K562 (cell line): ENCODE measurements around the gene LRRC49. TPM values are rescaled to one million over a fixed set of nuclear protein-coding genes. Genes with fewer than 3 reads are reported as not detected.

ENCODE experiments used
- ATAC-seq: fragments of 200-7000 bp; cut with Tn5 transposase; 3 replicates; pipeline ENCODE4 v1.9.1; 2020; ENCODE audit warnings: moderate library complexity
- BruUV-seq: library from RNA; stranded (reverse); fragments of 400-500 nt; replicated peaks from 2 replicates; lab custom pipeline; 2021; lab: Mats Ljungman, UMichigan
- CTCF ChIA-PET: fragments of 300-600 bp; formaldehyde crosslinking; extraction: SDS; loops from one replicate; lab custom pipeline; 2021; ENCODE audit warnings: low intra/inter-chr PET ratio; lab: Yijun Ruan, JAX
- POLR2A ChIA-PET: fragments of 300-600, 350-650 bp; sonication (Branson Sonifier 250); formaldehyde crosslinking; extraction: SDS; loops from one replicate; lab custom pipeline; 2021; ENCODE audit warnings: antibody characterized with exemption, inconsistent platforms; lab: Yijun Ruan, JAX
- DNase-seq, 4 experiments: peaks; one replicate each; pipeline versions ENCODE4 v3.0.0 to v3.0.0-alpha.2; 2011 to 2018; ENCODE audit warnings: low spot score in 3 of 4, mixed read lengths in 3 of 4; ENCODE audit errors: extremely low read depth in 1 of 4
- FAIRE-seq: peaks from 2 replicates; lab custom pipeline; 2011; peaks lifted over from hg19 to GRCh38; lab: Jason Lieb, UNC
- H2AFZ ChIP-seq: 2 replicates; pipeline ENCODE4 v1.6.0; 2011; ENCODE audit warnings: low read depth, low read length, control low read depth, inconsistent platforms
- H3K27ac ChIP-seq: fragments of 200-600 bp; 3 replicates; pipeline ENCODE4 v1.8.0; 2011; ENCODE audit warnings: low read depth, mild to moderate bottlenecking, control low read depth, inconsistent platforms, low read length, moderate library complexity, mixed read lengths; ENCODE audit errors: extremely low read depth
- H3K27me3 ChIP-seq, 2 experiments: fragments of 300-600 bp in 1 of 2; 2 replicates in 1 of 2; 3 replicates in 1 of 2; pipeline versions ENCODE4 v1.6.0 to v1.8.0; 2011; ENCODE audit warnings: inconsistent platforms in 2 of 2, low read length in 2 of 2, mild to moderate bottlenecking in 1 of 2, mixed read lengths in 1 of 2, moderate library complexity in 1 of 2; ENCODE audit not compliant: control insufficient read depth in 2 of 2, insufficient read depth in 2 of 2
- H3K36me3 ChIP-seq: fragments of 300-600 bp; 3 replicates; pipeline ENCODE4 v1.8.0; 2011; ENCODE audit warnings: mild to moderate bottlenecking, low read length, inconsistent platforms; ENCODE audit not compliant: control insufficient read depth, insufficient read depth
- H3K4me1 ChIP-seq, 2 experiments: fragments of 200-600 bp in 1 of 2; replicated peaks in 1 of 2; 2 replicates in 1 of 2; 3 replicates in 1 of 2; pipeline versions ENCODE4 v1.5.1 to v1.8.0; 2011; ENCODE audit warnings: inconsistent platforms in 2 of 2, low read length in 2 of 2, mild to moderate bottlenecking in 1 of 2, mixed read lengths in 1 of 2, moderate library complexity in 1 of 2; ENCODE audit not compliant: control insufficient read depth in 2 of 2, insufficient read depth in 2 of 2
- H3K4me2 ChIP-seq: 2 replicates; pipeline ENCODE4 v1.6.1; 2011; ENCODE audit warnings: low read length, control low read depth, inconsistent platforms, mixed read lengths; ENCODE audit not compliant: insufficient read depth
- H3K4me3 ChIP-seq: fragments of 200-600 bp; sonication (generic), shearing (Covaris generic); 2 replicates; pipeline ENCODE4 v1.5.1; 2016; ENCODE audit warnings: control low read depth, inconsistent platforms
- H3K79me2 ChIP-seq: fragments of 200-600 bp; 3 replicates; pipeline ENCODE4 v1.8.0; 2011; ENCODE audit warnings: low read length, inconsistent platforms; ENCODE audit not compliant: control insufficient read depth, insufficient read depth
- H3K9ac ChIP-seq, 2 experiments: 2 replicates each; pipeline versions ENCODE4 v1.6.0 to v1.6.1; 2011; ENCODE audit warnings: low read depth in 2 of 2, low read length in 2 of 2, control low read depth in 1 of 2, inconsistent platforms in 1 of 2, mild to moderate bottlenecking in 1 of 2, mixed read lengths in 1 of 2; ENCODE audit not compliant: insufficient read depth in 1 of 2
- H3K9me1 ChIP-seq: one replicate; pipeline ENCODE4 v1.6.0; 2011; ENCODE audit warnings: inconsistent platforms, mild to moderate bottlenecking, low read length, moderate library complexity; ENCODE audit not compliant: control insufficient read depth, insufficient read depth
- H3K9me3 ChIP-seq: replicated peaks from 2 replicates; pipeline ENCODE4 v1.5.1; 2011; ENCODE audit warnings: low read depth, low read length, inconsistent platforms; ENCODE audit not compliant: control insufficient read depth, insufficient read depth
- H4K20me1 ChIP-seq: replicated peaks from 2 replicates; pipeline ENCODE4 v1.6.1; 2011; ENCODE audit warnings: low read length, inconsistent platforms, mixed read lengths; ENCODE audit not compliant: control insufficient read depth, insufficient read depth
- ADNP ChIP-seq: fragments of 200-800 bp; sonication (Bioruptor generic); IDR thresholded peaks from 2 replicates; pipeline ENCODE4 v1.6.1; 2016; ENCODE audit warnings: missing genetic modification characterization, missing compliant biosample characterization
- BMI1 ChIP-seq: fragments of 150-350 bp; IDR thresholded peaks from 2 replicates; pipeline ENCODE4 v1.6.1; 2014; ENCODE audit warnings: low read length
- CREM ChIP-seq: IDR thresholded peaks from 2 replicates; pipeline ENCODE4 v1.6.1; 2014; ENCODE audit warnings: antibody characterized with exemption, low read depth
- E2F8 ChIP-seq: fragments of 450-650 bp; IDR thresholded peaks from 2 replicates; pipeline ENCODE4 v1.7.1; 2018; ENCODE audit warnings: mild to moderate bottlenecking, low read depth; ENCODE audit not compliant: partially characterized antibody
- NR3C1 ChIP-seq: sonication (generic); formaldehyde crosslinking; IDR thresholded peaks from 2 replicates; pipeline ENCODE4 v1.8.1; 2022; ENCODE audit warnings: missing genetic modification reagents
- NUFIP1 ChIP-seq: fragments of 450-650 bp; IDR thresholded peaks from 2 replicates; pipeline ENCODE4 v1.6.1; 2018; ENCODE audit not compliant: partially characterized antibody
- STAT6 ChIP-seq: sonication (generic); formaldehyde crosslinking; IDR thresholded peaks from 2 replicates; pipeline ENCODE4 v1.8.1; 2023; ENCODE audit warnings: mild to moderate bottlenecking, missing genetic modification reagents
- ZBED1 ChIP-seq: IDR thresholded peaks from 2 replicates; pipeline ENCODE4 v1.6.1; 2014
- ZKSCAN1 ChIP-seq: fragments of 150-350 bp; IDR thresholded peaks from 2 replicates; pipeline ENCODE4 v1.6.1; 2016; ENCODE audit warnings: low read depth, low read length
- ZNF507 ChIP-seq: conservative IDR thresholded peaks from 2 replicates; pipeline ENCODE4 v1.6.1; 2017; ENCODE audit warnings: missing genetic modification characterization, missing compliant biosample characterization
- ZNF586 ChIP-seq: fragments of 450-650 bp; formaldehyde crosslinking; conservative IDR thresholded peaks from 2 replicates; pipeline ENCODE4 v1.4.0; 2020; ENCODE audit warnings: mild to moderate bottlenecking, moderate library complexity
- ZNF766 ChIP-seq: fragments of 200-800 bp; sonication (Bioruptor generic); conservative IDR thresholded peaks from 2 replicates; pipeline ENCODE4 v1.6.1; 2016; ENCODE audit warnings: missing genetic modification characterization, missing compliant biosample characterization
- WGBS: fragments of 100-300 bp; shearing (Covaris generic); methylation state at CpG from one replicate; pipeline ENCODE4 v1.1.6; 2016; ENCODE audit warnings: low coverage, mixed read lengths; ENCODE audit not compliant: insufficient coverage; ENCODE audit errors: missing lambda C conversion rate; 5-methylcytosine and 5-hydroxymethylcytosine counted together
- in situ Hi-C: fragments of 300-500 bp; cut with MboI; formaldehyde crosslinking; loops from 4 replicates; pipeline ENCODE4 v1.15.0; 2018; ENCODE audit warnings: inconsistent platforms, mixed read lengths
- intact Hi-C: fragments of 100-400 bp; cut with micrococcal nuclease; formaldehyde crosslinking; loops from 2 replicates; pipeline ENCODE4 v1.14.2; 2022
- polyA plus RNA-seq, 8 experiments: library from polyadenylated mRNA; depleted of rRNA in 4 of 8; stranded (reverse) in 5 of 8; unstranded in 3 of 8; fragments of >200 nt; fragmentation: Nextera tagmentation in 2 of 8; fragmentation: Illumina TruSeq in 1 of 8; extraction: Ambion mirVana in 2 of 8; extraction: Trizol in 1 of 8; gene quantifications; 2 replicates each; pipeline versions ENCODE4 v1.2.1 to v1.2.3, GENCODE V29; 2011 to 2014; ENCODE audit warnings: inconsistent platforms in 1 of 8, missing spikeins in 1 of 8
- total RNA-seq, 7 experiments: library from RNA; depleted of rRNA in 6 of 7; stranded (reverse); fragments of >200 nt in 6 of 7; fragmentation: Illumina TruSeq in 2 of 7; extraction: Trizol in 2 of 7; gene quantifications; 2 replicates each; pipeline versions ENCODE4 v1.2.1 to v1.2.3, GENCODE V29; 2011 to 2021; ENCODE audit warnings: low replicate concordance in 1 of 7

LRRC49 gene
- total and polyA plus RNA-seq, 9 of the 15 experiments (the other 6 are each of a cell fraction or from before 2014, with no cell fraction given), result 0.32 TPM; not detected in 8

- in situ Hi-C loops, result no loop called here
- H3K9ac ChIP-seq, result no peak overlapping the region
- intact Hi-C loops, result no loop called here
- 0% methylated on average over 1 of the region's 1 CpG for WGBS
- H2AFZ ChIP-seq, result no peak overlapping the region
- H4K20me1 ChIP-seq, result no peaks in the 10 kb centered on the region
- BruUV-seq, result no TSS peak
- H3K4me3 ChIP-seq, result no peak overlapping the region
- no peaks in the 10 kb centered on the region for H3K4me1 ChIP-seq
- no peak for ATAC-seq
- no peaks in the 10 kb centered on the region for H3K36me3 ChIP-seq
- H3K9me1 ChIP-seq, result no peaks in the 10 kb centered on the region
- H3K27ac ChIP-seq, result no peak overlapping the region
- TF ChIP-seq ZKSCAN1 (no peak), NR3C1 (no peak), STAT6 (CRISPR knock-in tag) (no peak)
- no peak overlapping the region for H3K4me2 ChIP-seq
- POLR2A ChIA-PET, result no interaction called here
- no peak for FAIRE-seq
- CTCF ChIA-PET, result no interaction called here
- DNase-seq, result no peak
- H3K27me3 ChIP-seq, result no peaks in the 10 kb centered on the region
- H3K79me2 ChIP-seq, result no peaks in the 10 kb centered on the region
- no peaks in the 10 kb centered on the region for H3K9me3 ChIP-seq
These were observed 150.7 kb downstream of the LRRC49 start for GRCh38 chr15:71043373-71043772.

GRCh38 chr15:71044006-71044405 lies 151.4 kb downstream of the LRRC49 start:
- Histone ChIP-seq H3K27me3 (no peaks in the 10 kb centered on the region), H3K4me1 (no peaks in the 10 kb centered on the region), H3K27ac (no peak overlapping the region), H3K79me2 (no peaks in the 10 kb centered on the region), H3K4me3 (no peak overlapping the region), H2AFZ (no peak overlapping the region), H3K4me2 (no peak overlapping the region), H3K9ac (no peak overlapping the region), H4K20me1 (no peaks in the 10 kb centered on the region), H3K9me1 (no peaks in the 10 kb centered on the region), H3K36me3 (no peaks in the 10 kb centered on the region), H3K9me3 (no peaks in the 10 kb centered on the region)
- FAIRE-seq (no peak), DNase-seq (no peak), ATAC-seq (no peak)
- in situ Hi-C loops (no loop called here), intact Hi-C loops (no loop called here)
- no TSS peak for BruUV-seq
- TF ChIP-seq NUFIP1 (no peak), BMI1 (no peak), ZNF507 (tag) (no peak), E2F8 (no peak), ZNF766 (CRISPR knock-in tag) (no peak), CREM (no peak), ZBED1 (no peak), ADNP (tag) (no peak), ZNF586 (CRISPR knock-in tag) (no peak)
- ChIA-PET CTCF (no interaction called here), POLR2A (no interaction called here)
- 0% methylated on average over 1 of the region's 1 CpG for WGBS
